NCI-H526 treated with DMSO at 0.1 percent for 48 hours (cell line): Measurements from ENCODE around the gene TAOK1.
A peak's percentile ranks its signal among the peaks of the same experiment; 100 is the strongest.

ENCODE experiments used
- DNase-seq: peaks from one replicate; lab custom pipeline; 2025; lab: John Stamatoyannopoulos, UW

Gene TAOK1

GRCh38 chr17:29571883-29572681, 181.9 kb downstream of the TAOK1 start:
- no peak for DNase-seq

- no peak for DNase-seq
Measured at GRCh38 chr17:29572691-29573557, 182.8 kb downstream of the TAOK1 start.

- no peak for DNase-seq
Measured at GRCh38 chr17:29573558-29573869, 183.4 kb downstream of the TAOK1 start.

GRCh38 chr17:29573871-29574731, 183.9 kb downstream of the TAOK1 start:
- no peak for DNase-seq

- DNase-seq, result no peak
Measured at GRCh38 chr17:29574732-29575510, 184.8 kb downstream of the TAOK1 start.

- no peak for DNase-seq
Measured at GRCh38 chr17:29575511-29576213, 185.5 kb downstream of the TAOK1 start.

GRCh38 chr17:29576214-29577000, 186.2 kb downstream of the TAOK1 start:
- DNase-seq, result no peak

- no peak for DNase-seq
Measured at GRCh38 chr17:29577001-29577370, 186.8 kb downstream of the TAOK1 start.

- no peak for DNase-seq
Measured at GRCh38 chr17:29577385-29578211, 187.4 kb downstream of the TAOK1 start.

GRCh38 chr17:29578626-29579485, 188.7 kb downstream of the TAOK1 start:
- DNase-seq, result no peak

GRCh38 chr17:29579866-29580771, 190.0 kb downstream of the TAOK1 start:
- peak; percentile 67 for DNase-seq

- no peak for DNase-seq
Measured at GRCh38 chr17:29581583-29582253, 191.6 kb downstream of the TAOK1 start.

- no peak for DNase-seq
Measured at GRCh38 chr17:29582254-29582765, 192.1 kb downstream of the TAOK1 start.

- DNase-seq, result no peak
Measured at GRCh38 chr17:29582772-29583171, 192.6 kb downstream of the TAOK1 start.

GRCh38 chr17:29583324-29584248, 193.4 kb downstream of the TAOK1 start:
- no peak for DNase-seq
